Measurements from ENCODE around the gene SUGCT. TPM values are rescaled to one million over a fixed set of nuclear protein-coding genes. Genes with fewer than 3 reads are reported as not detected.

SUGCT gene
- total RNA-seq, 1 experiment from 2014 or later = 5.4 TPM

GRCh38 chr7:40177071-40177470, 42.3 kb downstream of the SUGCT start:
- Histone ChIP-seq H2BK12ac (ENCODE audit: insufficient read length, low read depth, low read length) (no peak overlapping the region), H3T11ph (ENCODE audit: low read length) (no peak overlapping the region), H3K4me1 (ENCODE audit: insufficient read depth, low read length) (no peaks in the 10 kb centered on the region), H2BK15ac (ENCODE audit: low read depth, low read length) (no peak overlapping the region), H3K4ac (ENCODE audit: low read depth, low read length) (no peak overlapping the region), H3K9me3 (ENCODE audit: control insufficient read depth, low read depth, low read length) (no peaks in the 10 kb centered on the region), H3K9ac (ENCODE audit: extremely low read depth, insufficient read length, low read length) (no peak overlapping the region), H2BK20ac (ENCODE audit: low read depth, low read length, poor library complexity, severe bottlenecking) (no peak overlapping the region), H2BK120ac (ENCODE audit: low read depth, low read length, poor library complexity, severe bottlenecking) (no peak overlapping the region), H3K27ac (ENCODE audit: insufficient read length, low read depth, low read length) (no peak overlapping the region), H3K79me1 (ENCODE audit: insufficient read depth, low read depth, low read length, poor library complexity, severe bottlenecking) (no peaks in the 10 kb centered on the region), H3K27me3 (ENCODE audit: insufficient read depth, low read length) (no peaks in the 10 kb centered on the region), H4K20me1 (ENCODE audit: control insufficient read depth, insufficient read depth, insufficient read length) (no peaks in the 10 kb centered on the region), H4K5ac (ENCODE audit: insufficient read length, low read depth, low read length) (no peak overlapping the region), H3K4me2 (ENCODE audit: insufficient read depth, insufficient read length, low read length) (no peak overlapping the region), H4K8ac (replicated peaks; ENCODE audit: insufficient read length, low read depth, low read length) (no peak overlapping the region), H4K91ac (ENCODE audit: insufficient read length, low read depth, low read length) (no peak overlapping the region), H3K23ac (ENCODE audit: insufficient read length, low read depth, low read length) (no peak overlapping the region), H3K18ac (ENCODE audit: insufficient read length, low read depth, low read length) (no peak overlapping the region), H2BK5ac (ENCODE audit: insufficient read length, low read length) (no peak overlapping the region), H3K14ac (ENCODE audit: insufficient read depth, low read length) (no peak overlapping the region), H3K23me2 (ENCODE audit: insufficient read length, low read depth, low read length, poor library complexity, severe bottlenecking) (no peaks in the 10 kb centered on the region), H2AFZ (ENCODE audit: low read length) (no peak overlapping the region), H3K79me2 (ENCODE audit: insufficient read depth, low read length) (no peaks in the 10 kb centered on the region), H2AK5ac (ENCODE audit: insufficient read length, low read length) (no peak overlapping the region), H3K56ac (ENCODE audit: insufficient read length, low read depth, low read length) (no peak overlapping the region)
- H3K4me3 Mint-ChIP-seq = no peak overlapping the region
- DNase-seq = no peak
- no peaks in the 10 kb centered on the region for H3K36me3 Mint-ChIP-seq (ENCODE audit: insufficient read depth in 1 of 3, low read depth in 3 of 3)
- 0 out of 4 replicates have a peak, but pooled peaks cover 0 to under 1% of the 10 kb centered on the region in 2 experiments for H3K4me1 Mint-ChIP-seq
- no peak for TF ChIP-seq CTCF (conservative IDR thresholded peaks at IDR 0.05)
- H3K27ac Mint-ChIP-seq = no peak overlapping the region
- no CpG with 5 or more reads among the region's 5 CpGs for WGBS (ENCODE audit: extremely low coverage, insufficient read length, low lambda C conversion rate)
- no peaks in the 10 kb centered on the region for H3K9me3 Mint-ChIP-seq
- H3K27me3 Mint-ChIP-seq (ENCODE audit: low read depth) = no peaks in the 10 kb centered on the region
